AG09319 (cell line): Measurements from ENCODE around the gene ZMPSTE24.

Source experiments
- DNase-seq: peaks from one replicate; pipeline ENCODE4 v3.0.0-alpha.2; 2010; ENCODE audit warnings: low read depth; ENCODE audit errors: extremely low read depth
- TF ChIP-seq, protein P1 (sequence below): IDR thresholded peaks from 2 replicates; pipeline ENCODE4 v1.5.1; 2011; ENCODE audit warnings: low read depth, mild to moderate bottlenecking, inconsistent platforms, low read length, moderate library complexity

Gene ZMPSTE24

DNA sequence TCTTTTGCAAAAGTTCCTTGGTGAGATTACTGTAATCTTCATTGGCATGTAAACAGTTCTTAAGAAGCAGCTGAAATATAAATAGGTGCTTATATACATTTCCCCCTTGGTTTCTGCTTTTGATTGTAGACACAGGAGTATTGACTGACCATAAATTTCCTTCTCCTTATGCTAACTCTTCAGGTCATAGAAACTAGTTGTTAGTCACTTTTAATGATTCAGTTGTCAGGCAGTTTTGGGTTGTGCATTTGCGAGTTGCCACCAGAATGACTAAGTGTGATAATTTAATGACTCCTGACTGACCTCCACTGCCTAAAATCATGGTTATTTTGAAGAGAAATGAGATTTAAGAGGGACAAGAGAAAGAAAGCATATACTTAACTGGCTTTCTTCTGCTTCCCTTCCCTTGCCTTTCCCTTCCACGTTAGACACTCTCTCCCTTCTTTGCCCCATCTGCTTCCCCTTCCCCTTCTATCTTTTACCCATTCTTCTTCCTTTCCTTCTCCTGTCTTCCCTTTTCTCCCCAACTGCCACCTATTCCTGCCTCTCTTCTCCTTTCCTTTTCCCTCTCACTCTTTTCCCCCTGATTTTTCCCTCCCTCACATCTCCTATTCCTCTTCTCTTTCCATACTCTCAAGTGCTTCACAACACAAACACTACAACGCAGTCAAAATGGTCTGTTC, 12.3 kb downstream of the ZMPSTE24 start:
- DNase-seq = no peak
- TF ChIP-seq, protein P1, sequence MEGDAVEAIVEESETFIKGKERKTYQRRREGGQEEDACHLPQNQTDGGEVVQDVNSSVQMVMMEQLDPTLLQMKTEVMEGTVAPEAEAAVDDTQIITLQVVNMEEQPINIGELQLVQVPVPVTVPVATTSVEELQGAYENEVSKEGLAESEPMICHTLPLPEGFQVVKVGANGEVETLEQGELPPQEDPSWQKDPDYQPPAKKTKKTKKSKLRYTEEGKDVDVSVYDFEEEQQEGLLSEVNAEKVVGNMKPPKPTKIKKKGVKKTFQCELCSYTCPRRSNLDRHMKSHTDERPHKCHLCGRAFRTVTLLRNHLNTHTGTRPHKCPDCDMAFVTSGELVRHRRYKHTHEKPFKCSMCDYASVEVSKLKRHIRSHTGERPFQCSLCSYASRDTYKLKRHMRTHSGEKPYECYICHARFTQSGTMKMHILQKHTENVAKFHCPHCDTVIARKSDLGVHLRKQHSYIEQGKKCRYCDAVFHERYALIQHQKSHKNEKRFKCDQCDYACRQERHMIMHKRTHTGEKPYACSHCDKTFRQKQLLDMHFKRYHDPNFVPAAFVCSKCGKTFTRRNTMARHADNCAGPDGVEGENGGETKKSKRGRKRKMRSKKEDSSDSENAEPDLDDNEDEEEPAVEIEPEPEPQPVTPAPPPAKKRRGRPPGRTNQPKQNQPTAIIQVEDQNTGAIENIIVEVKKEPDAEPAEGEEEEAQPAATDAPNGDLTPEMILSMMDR = no peak

DNA sequence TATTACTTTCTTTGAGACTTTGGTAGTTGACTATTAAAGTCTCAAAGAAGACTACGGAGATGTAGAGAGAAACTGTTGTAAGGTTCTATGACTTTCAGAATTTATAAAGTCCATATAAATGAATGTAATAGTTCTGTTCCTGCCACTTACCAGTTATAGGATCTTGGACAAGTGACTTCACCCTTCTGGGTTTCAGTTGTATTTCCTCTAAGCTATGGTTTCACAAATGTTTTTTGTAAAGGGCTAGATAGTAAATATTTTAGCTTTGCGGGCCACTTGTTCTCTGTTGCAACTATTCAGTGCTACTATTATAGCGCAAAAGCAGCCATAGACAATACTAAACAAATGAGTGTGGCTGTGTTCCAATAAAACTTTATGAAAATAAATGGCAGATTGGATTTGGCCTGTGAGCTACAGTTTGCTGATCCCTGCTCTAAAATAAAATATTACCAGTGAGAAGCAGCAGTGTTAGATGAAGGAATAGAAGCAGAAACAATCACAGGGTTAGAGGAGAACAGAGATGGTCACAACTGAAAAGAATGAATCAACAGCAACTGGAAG, 14.7 kb downstream of the ZMPSTE24 start:
- TF ChIP-seq, protein P1 = no peak
- DNase-seq = no peak

DNA sequence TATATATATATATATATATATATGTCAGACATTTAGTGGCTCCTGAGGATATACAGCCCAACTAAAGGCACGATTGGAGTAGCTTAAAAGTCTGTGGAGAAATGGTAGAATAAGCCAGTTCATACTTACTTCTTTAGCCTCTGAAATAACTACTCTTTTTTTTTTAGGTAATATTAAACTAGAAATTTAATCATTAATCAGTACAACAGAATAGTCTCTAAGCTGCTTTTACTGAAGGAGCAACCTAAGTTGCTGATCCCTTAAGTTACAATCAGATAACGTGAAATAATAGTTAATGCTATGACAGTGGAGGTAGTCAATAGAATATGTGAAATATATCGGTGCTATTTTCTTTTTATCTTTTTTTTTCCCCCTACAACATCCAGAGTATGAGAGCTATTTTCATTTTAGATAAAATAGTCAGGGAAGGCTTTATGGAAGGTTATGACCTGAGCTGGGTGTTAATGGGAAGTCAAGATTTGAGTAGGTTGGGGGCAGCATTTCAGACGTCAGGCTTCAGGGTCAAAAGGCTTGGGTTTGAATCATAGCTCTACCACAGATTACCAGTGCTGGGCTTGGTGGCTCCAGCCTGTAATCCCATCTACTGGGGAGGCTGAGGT, 15.6 kb downstream of the ZMPSTE24 start:
- TF ChIP-seq, protein P1 = no peak
- no peak for DNase-seq

DNA sequence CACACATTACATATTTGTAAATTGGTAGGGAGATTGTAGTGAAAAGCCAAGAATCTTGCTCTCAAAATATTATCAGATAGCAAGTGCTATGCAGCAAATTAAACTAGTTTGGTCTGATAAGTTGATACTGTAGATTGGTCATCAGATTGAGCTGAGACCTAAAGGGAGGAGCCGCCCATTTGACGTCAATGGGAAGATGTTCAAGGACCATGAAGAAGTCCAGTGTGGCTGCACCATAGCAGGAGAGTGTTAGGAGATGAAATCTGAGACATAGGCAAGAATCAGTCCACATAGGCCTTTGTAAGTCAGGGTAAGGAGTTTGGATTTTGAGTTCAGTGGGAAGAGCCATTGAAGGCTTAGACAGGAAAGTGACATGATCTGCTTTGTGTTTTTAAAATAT, 16.3 kb downstream of the ZMPSTE24 start:
- DNase-seq = no peak
- TF ChIP-seq, protein P1 = no peak

DNA sequence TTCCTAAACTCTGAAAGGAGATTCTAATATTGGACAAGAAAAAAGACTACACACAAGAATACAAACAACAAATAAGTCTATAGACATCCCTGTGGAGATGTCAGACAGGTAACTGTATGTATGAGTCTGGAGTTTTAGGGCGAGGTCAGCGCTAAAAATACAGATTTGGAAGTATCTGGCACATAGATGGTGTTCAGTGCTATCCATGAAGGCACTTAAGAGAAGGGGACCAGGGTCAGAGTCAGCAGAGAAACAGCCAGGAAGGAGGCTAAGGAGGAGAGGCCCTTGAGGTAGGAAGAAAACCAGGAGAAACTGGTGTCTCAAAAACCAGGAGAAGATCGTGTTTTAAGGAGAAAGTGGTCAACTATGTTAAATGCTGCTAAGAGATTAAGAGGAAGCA, 18.1 kb downstream of the ZMPSTE24 start:
- TF ChIP-seq, protein P1 = no peak
- DNase-seq = no peak

DNA sequence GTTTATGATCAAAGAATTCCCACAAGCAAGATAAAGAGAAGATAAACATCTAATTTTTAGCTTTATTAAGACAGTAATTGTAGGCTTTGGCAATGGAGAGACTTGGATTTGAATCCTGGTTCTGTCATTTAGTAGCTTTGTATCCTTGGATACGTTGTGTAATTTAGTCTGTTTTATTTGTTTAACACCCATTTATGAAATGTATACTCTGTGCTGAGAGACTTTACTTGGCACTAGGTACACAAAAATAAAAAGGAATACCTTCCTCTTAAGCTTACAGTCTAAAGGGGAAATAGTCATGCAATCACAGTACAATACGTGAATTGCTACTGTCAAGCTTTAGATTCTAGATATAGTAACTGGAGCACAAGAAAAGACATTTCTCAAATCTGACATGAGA, 23.8 kb downstream of the ZMPSTE24 start:
- TF ChIP-seq, protein P1 = no peak
- no peak for DNase-seq

DNA sequence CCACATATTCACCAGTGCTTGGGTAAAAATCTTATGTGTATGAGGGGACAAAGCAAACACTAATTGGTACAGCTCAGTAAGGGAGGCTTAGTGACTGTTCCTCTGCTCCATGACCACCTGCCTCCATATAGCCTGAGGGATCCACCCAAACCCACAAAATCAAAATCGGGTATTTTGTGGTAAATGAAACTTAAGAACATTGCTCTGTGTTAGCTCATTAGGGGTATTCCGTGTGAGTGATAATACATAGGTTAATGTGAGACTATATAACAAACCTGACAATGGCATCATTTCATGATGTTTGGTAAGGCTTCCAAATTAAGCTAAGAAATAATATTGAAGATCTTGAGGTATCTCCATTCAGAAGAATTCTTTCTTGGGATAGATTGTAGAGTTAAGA, 33.3 kb downstream of the ZMPSTE24 start:
- TF ChIP-seq, protein P1 = no peak
- no peak for DNase-seq
